SHP77 treated with DMSO at 0.1 percent for 48 hours (cell line): ENCODE data around the gene TMCC3.

Source experiments
- DNase-seq: peaks from one replicate; lab custom pipeline; 2025; lab: John Stamatoyannopoulos, UW

Gene TMCC3

GRCh38 chr12:94673496-94673895, 23.1 kb upstream of the TMCC3 start:
- no peak for DNase-seq

- DNase-seq = no peak
These were observed 21.6 kb upstream of the TMCC3 start for GRCh38 chr12:94671917-94672316.

GRCh38 chr12:94670898-94671297, 20.5 kb upstream of the TMCC3 start:
- no peak for DNase-seq

GRCh38 chr12:94670075-94670474, 19.7 kb upstream of the TMCC3 start:
- DNase-seq = no peak

- DNase-seq = no peak
These were observed 16.7 kb upstream of the TMCC3 start for GRCh38 chr12:94667031-94667540.

- DNase-seq = no peak
These were observed 15.8 kb upstream of the TMCC3 start for GRCh38 chr12:94666158-94666557.

- DNase-seq = no peak
These were observed 13.3 kb upstream of the TMCC3 start for GRCh38 chr12:94663702-94664101.

GRCh38 chr12:94663071-94663470, 12.7 kb upstream of the TMCC3 start:
- DNase-seq = no peak

- DNase-seq = no peak
These were observed 10.1 kb upstream of the TMCC3 start for GRCh38 chr12:94660436-94660835.

- no peak for DNase-seq
These were observed 9.1 kb upstream of the TMCC3 start for GRCh38 chr12:94659346-94659930.

GRCh38 chr12:94658931-94659330, 8.6 kb upstream of the TMCC3 start:
- no peak for DNase-seq

- no peak for DNase-seq
These were observed 6.2 kb upstream of the TMCC3 start for GRCh38 chr12:94656556-94656955.

- DNase-seq = no peak
These were observed 811 bp downstream of the TMCC3 start for GRCh38 chr12:94649349-94650142.

GRCh38 chr12:94648578-94648977, 1.8 kb downstream of the TMCC3 start:
- DNase-seq = no peak

GRCh38 chr12:94644141-94644979, 6.0 kb downstream of the TMCC3 start:
- DNase-seq = no peak

- DNase-seq = no peak
These were observed 6.8 kb downstream of the TMCC3 start for GRCh38 chr12:94643606-94644005.

- DNase-seq = no peak
These were observed 9.1 kb downstream of the TMCC3 start for GRCh38 chr12:94641283-94641682.

GRCh38 chr12:94640134-94640928, 10.0 kb downstream of the TMCC3 start:
- DNase-seq = no peak

GRCh38 chr12:94638521-94638920, 11.8 kb downstream of the TMCC3 start:
- no peak for DNase-seq

GRCh38 chr12:94637390-94638113, 12.8 kb downstream of the TMCC3 start:
- no peak for DNase-seq

- DNase-seq = no peak
These were observed 13.8 kb downstream of the TMCC3 start for GRCh38 chr12:94636462-94637085.
